Measurements from ENCODE around the gene IL18RAP.

GRCh38 chr2:102428573-102428972 lies 5.6 kb downstream of the IL18RAP start:
- no peak for TF ChIP-seq EZH2phosphoT487 (IDR thresholded peaks at IDR 0.05)
- no peak for TF ChIP-seq CTCF (IDR thresholded peaks at IDR 0.05)
- TF ChIP-seq EZH2 (IDR thresholded peaks at IDR 0.05), result no peak

All from neural progenitor cell (in vitro differentiated cells).